ENCODE results near the gene TMEM256. TPM values are rescaled to one million over a fixed set of nuclear protein-coding genes. Genes with fewer than 3 reads are reported as not detected.

TMEM256 gene
- total and polyA plus RNA-seq, 2 donors (not counting 3 experiments of a cell fraction or from before 2014, with no cell fraction given) = 67.4 to 148 TPM

- DNase-seq (ENCODE audit: low read depth, low spot score) (no peak), FAIRE-seq (no peak)
- H2AFZ ChIP-seq (ENCODE audit: low read depth, low read length) = no peak overlapping the region
- no TSS peak for BruUV-seq (replicated peaks)
- no peaks in the 10 kb centered on the region for H3K27me3 ChIP-seq (ENCODE audit: control insufficient read depth in 2 of 2, insufficient read depth in 2 of 2, low read length in 2 of 2)
- ChIA-PET CTCF (no interaction called here), POLR2A (no interaction called here)
- no peak overlapping the region for H3K27ac ChIP-seq (ENCODE audit: insufficient read depth, low read depth, low read length)
- H3K79me2 ChIP-seq (ENCODE audit: control insufficient read depth, insufficient read depth, low read length) = peaks cover 2% of the 10 kb centered on the region
- H3K36me3 ChIP-seq (ENCODE audit: control insufficient read depth in 2 of 2, extremely low read depth in 1 of 2, insufficient read depth in 2 of 2, low read length in 2 of 2) = peaks cover 0 to 15% of the 10 kb centered on the region in 2 experiments
- intact Hi-C loops (cut with micrococcal nuclease) (no loop called here), dilution Hi-C loops (cut with MboI; ENCODE audit: extremely low pct_ligation_motif_present, low sequenced_read_pairs) (no loop called here)
- H3K9me3 ChIP-seq (replicated peaks; ENCODE audit: control insufficient read depth, insufficient read depth, low read length) = no peaks in the 10 kb centered on the region
- H3K4me1 ChIP-seq (ENCODE audit: control insufficient read depth, extremely low read depth, insufficient read depth, low read length) = peaks cover 4% of the 10 kb centered on the region
- no peak overlapping the region for H3K4me2 ChIP-seq (ENCODE audit: insufficient read depth, low read length)
- no peak overlapping the region for H3K4me3 ChIP-seq (replicated peaks in 1 of 3; ENCODE audit: insufficient read depth in 1 of 3, low read depth in 1 of 3, low read length in 3 of 3)
- H3K9me1 ChIP-seq (replicated peaks; ENCODE audit: control insufficient read depth, extremely low read depth, insufficient read depth, low read length) = no peaks in the 10 kb centered on the region
- H3K9ac ChIP-seq (replicated peaks; ENCODE audit: extremely low read depth, insufficient read depth, low read length) = no peak overlapping the region
- TF ChIP-seq FOS (IDR thresholded peaks at IDR 0.05; ENCODE audit: borderline replicate concordance, insufficient read depth, low read length) (no peak), MYC (IDR thresholded peaks at IDR 0.05; ENCODE audit: low read depth, low read length) (no peak), GATA2 (IDR thresholded peaks at IDR 0.05; ENCODE audit: insufficient read depth, insufficient read length, low read depth, low read length) (no peak), POLR2AphosphoS5 (IDR thresholded peaks at IDR 0.05; ENCODE audit: insufficient read depth, low read depth, low read length) (no peak), CTCF (IDR thresholded peaks at IDR 0.05; ENCODE audit: extremely low read depth in 1 of 2, insufficient read depth in 1 of 2, low read depth in 1 of 2, low read length in 2 of 2) (no peak), EZH2 (IDR thresholded peaks at IDR 0.05; ENCODE audit: borderline replicate concordance, low read depth, low read length, severe bottlenecking) (no peak), POLR2A (IDR thresholded peaks at IDR 0.05; ENCODE audit: low read depth, low read length) (no peak)
- H4K20me1 ChIP-seq (replicated peaks; ENCODE audit: control insufficient read depth, extremely low read depth, insufficient read depth, low read length) = no peaks in the 10 kb centered on the region
These were observed 5.8 kb upstream of the TMEM256 start for GRCh38 chr17:7409716-7410115.

All from endothelial cell of umbilical vein (primary cell).